B cell (primary cell): ENCODE measurements around the gene OR1E2. TPM values are rescaled to one million over a fixed set of nuclear protein-coding genes. Genes with fewer than 3 reads are reported as not detected.

Experiments used
- ATAC-seq: fragments of 200-7000 bp; cut with Tn5 transposase; one replicate; pipeline ENCODE4 v1.10.0; 2021; ENCODE audit warnings: low read depth, mild to moderate bottlenecking, moderate number of reproducible peaks, moderate library complexity
- CTCF ChIA-PET: fragments of 350-600 bp; sonication (Branson Sonifier 250); formaldehyde crosslinking; loops from one replicate; lab custom pipeline; 2021; ENCODE audit warnings: antibody characterized with exemption, inconsistent platforms; lab: Charles Lee
- POLR2A ChIA-PET: fragments of 350-600 bp; sonication (Branson Sonifier 250); formaldehyde crosslinking; loops from one replicate; lab custom pipeline; 2021; ENCODE audit warnings: antibody characterized with exemption; lab: Charles Lee
- DNase-seq: peaks from one replicate; pipeline ENCODE4 v3.0.0; 2013
- H2AFZ ChIP-seq: 2 replicates; pipeline ENCODE4 v1.6.1; 2012; ENCODE audit warnings: mild to moderate bottlenecking, low read depth, low read length; ENCODE audit not compliant: insufficient read depth, poor library complexity, severe bottlenecking
- H3K27ac ChIP-seq, 2 donors: 1 replicate in 1 of 2; 2 replicates in 1 of 2; pipeline ENCODE4 v1.5.1; 2012 to 2013; ENCODE audit warnings: low read length in 2 of 2, mild to moderate bottlenecking in 2 of 2, moderate library complexity in 1 of 2
- H3K27me3 ChIP-seq, 4 experiments: fragments of 200-600 bp in 1 of 4; sonication (generic) in 1 of 4; replicated peaks in 1 of 4; 1 replicate in 2 of 4; 2 replicates in 2 of 4; pipeline versions ENCODE4 v1.6.1 to v1.7.0; 2013 to 2016; ENCODE audit warnings: low read length in 3 of 4, mild to moderate bottlenecking in 2 of 4, mixed read lengths in 1 of 4, moderate library complexity in 1 of 4; ENCODE audit not compliant: insufficient read depth in 4 of 4, control insufficient read depth in 3 of 4; ENCODE audit errors: control extremely low read depth in 1 of 4
- H3K36me3 ChIP-seq, 2 experiments: replicated peaks in 1 of 2; 1 replicate in 1 of 2; 2 replicates in 1 of 2; pipeline versions ENCODE4 v1.6.1 to v1.7.1; 2013; ENCODE audit warnings: low read length in 1 of 2; ENCODE audit not compliant: insufficient read depth in 2 of 2, control insufficient read depth in 1 of 2; ENCODE audit errors: control extremely low read depth in 1 of 2, extremely low read depth in 1 of 2
- H3K4me1 ChIP-seq, 2 donors: fragments of 200-600 bp in 1 of 2; sonication (generic) in 1 of 2; 1 replicate in 1 of 2; 2 replicates in 1 of 2; pipeline versions ENCODE4 v1.5.1 to v1.6.1; 2013 to 2017; ENCODE audit warnings: low read length in 2 of 2; ENCODE audit not compliant: control insufficient read depth in 2 of 2, insufficient read depth in 2 of 2
- H3K4me2 ChIP-seq: replicated peaks from 2 replicates; pipeline ENCODE3; 2012; ENCODE audit warnings: mild to moderate bottlenecking, low read depth, low read length; ENCODE audit not compliant: poor library complexity, severe bottlenecking
- H3K4me3 ChIP-seq, 5 experiments: fragments of 200-600 bp in 1 of 5; sonication (generic) in 1 of 5; 1 replicate in 3 of 5; 2 replicates in 2 of 5; pipeline versions ENCODE4 v1.5.1 to v1.7.0; 2011 to 2016; ENCODE audit warnings: low read length in 4 of 5, mild to moderate bottlenecking in 4 of 5, low read depth in 2 of 5, control low read depth in 1 of 5, moderate library complexity in 1 of 5; ENCODE audit not compliant: insufficient read depth in 1 of 5; ENCODE audit errors: control extremely low read depth in 1 of 5, extremely low read depth in 1 of 5
- H3K79me2 ChIP-seq: fragments of 200-600 bp; sonication (generic); one replicate; pipeline ENCODE4 v1.6.0; 2016; ENCODE audit warnings: low read length; ENCODE audit not compliant: control insufficient read depth, insufficient read depth
- H3K9ac ChIP-seq: fragments of 200-600 bp; sonication (generic); 2 replicates; pipeline ENCODE4 v1.6.1; 2017; ENCODE audit warnings: mild to moderate bottlenecking, low read length, moderate library complexity
- H3K9me3 ChIP-seq, 3 donors: one replicate each; pipeline versions ENCODE4 v1.6.1 to v1.7.1; 2013; ENCODE audit warnings: low read length in 2 of 3; ENCODE audit not compliant: control insufficient read depth in 2 of 3, insufficient read depth in 1 of 3; ENCODE audit errors: control extremely low read depth in 1 of 3
- H4K20me1 ChIP-seq: 2 replicates; pipeline ENCODE4 v1.6.0; 2012; ENCODE audit warnings: mild to moderate bottlenecking, low read length; ENCODE audit not compliant: insufficient read depth, control insufficient read depth, poor library complexity, severe bottlenecking
- H3K27ac Mint-ChIP-seq: one replicate; pipeline ENCODE4 v1.8.0; 2021; ENCODE audit warnings: mixed read lengths
- H3K27me3 Mint-ChIP-seq: one replicate; pipeline ENCODE4 v1.8.0; 2021; ENCODE audit warnings: mixed read lengths
- H3K4me1 Mint-ChIP-seq: one replicate; pipeline ENCODE4 v1.8.0; 2021; ENCODE audit warnings: mixed read lengths
- H3K4me3 Mint-ChIP-seq: one replicate; pipeline ENCODE4 v1.8.0; 2021; ENCODE audit warnings: mixed read lengths
- H3K9me3 Mint-ChIP-seq: one replicate; pipeline ENCODE4 v1.8.0; 2022; ENCODE audit warnings: mixed read lengths; ENCODE audit not compliant: insufficient read depth
- EZH2 ChIP-seq: IDR thresholded peaks from 2 replicates; pipeline ENCODE4 v1.6.1; 2012; ENCODE audit warnings: borderline replicate concordance, low read depth, mild to moderate bottlenecking, moderate library complexity, low read length; ENCODE audit not compliant: insufficient read depth, poor library complexity, severe bottlenecking
- WGBS: methylation state at CpG from one replicate; pipeline ENCODE4 v1.1.5; 2013; ENCODE audit warnings: missing lambda C conversion rate; ENCODE audit not compliant: insufficient coverage; 5-methylcytosine and 5-hydroxymethylcytosine counted together
- intact Hi-C: fragments of 100-400 bp; cut with micrococcal nuclease; formaldehyde crosslinking; loops from one replicate; pipeline ENCODE4 v1.10.0; 2022
- polyA plus RNA-seq: library from polyadenylated mRNA; depleted of rRNA; stranded (reverse); fragments of >200 nt; gene quantifications from 2 replicates; pipeline ENCODE4 v1.2.3, GENCODE V29; 2012
- total RNA-seq, 2 donors: library from RNA; stranded (reverse); fragments of 120-200 nt in 1 of 2; gene quantifications; 1 replicate in 1 of 2; 2 replicates in 1 of 2; pipeline versions ENCODE4 v1.2.3 to v1.2.4, GENCODE V29; 2013 to 2022
- TF ChIP-seq, protein P1 (sequence below): fragments of 200-600 bp; IDR thresholded peaks from one replicate; pipeline ENCODE4 v1.8.0; 2022; ENCODE audit warnings: antibody characterized with exemption, mild to moderate bottlenecking

OR1E2 gene
- total and polyA plus RNA-seq, 2 donors (not counting 1 experiment from before 2014, with no cell fraction given) = not detected

DNA sequence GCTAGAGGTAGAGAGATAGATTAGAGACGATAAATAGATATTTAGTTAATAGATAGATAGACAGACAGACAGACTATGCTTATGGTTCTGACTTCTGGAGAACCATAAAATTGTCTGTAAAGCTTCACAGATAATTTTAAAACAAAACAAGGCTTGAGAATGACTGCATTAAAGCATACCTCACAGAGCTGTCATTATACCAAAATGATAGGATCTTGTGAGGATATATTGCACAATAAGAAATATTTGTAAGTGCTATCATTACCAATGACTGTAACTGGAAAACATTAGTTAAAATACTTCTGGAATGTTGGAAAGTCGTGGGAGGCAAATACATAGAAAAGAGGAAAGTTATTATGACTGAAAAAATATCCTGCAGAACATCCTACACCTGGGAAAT lies 31.9 kb downstream of the OR1E2 start:
- Mint-ChIP-seq H3K4me3 (no peak overlapping the region), H3K4me1 (no peaks in the 10 kb centered on the region), H3K9me3 (peaks cover 2% of the 10 kb centered on the region), H3K27ac (no peak overlapping the region), H3K27me3 (peaks cover 13% of the 10 kb centered on the region)
- no peak overlapping the region for H3K9ac ChIP-seq
- H3K79me2 ChIP-seq = no peaks in the 10 kb centered on the region
- ChIA-PET POLR2A (no interaction called here), CTCF (no interaction called here)
- ATAC-seq (no peak), DNase-seq (no peak)
- no peaks in the 10 kb centered on the region for H3K36me3 ChIP-seq
- no peak overlapping the region for H3K4me3 ChIP-seq
- no peak overlapping the region for H3K4me2 ChIP-seq
- intact Hi-C loops = no loop called here
- H3K4me1 ChIP-seq = no peaks in the 10 kb centered on the region
- no peaks in the 10 kb centered on the region for H4K20me1 ChIP-seq
- WGBS = no CpG with 5 or more reads among the region's 2 CpGs
- no peak for TF ChIP-seq EZH2
- TF ChIP-seq, protein P1, sequence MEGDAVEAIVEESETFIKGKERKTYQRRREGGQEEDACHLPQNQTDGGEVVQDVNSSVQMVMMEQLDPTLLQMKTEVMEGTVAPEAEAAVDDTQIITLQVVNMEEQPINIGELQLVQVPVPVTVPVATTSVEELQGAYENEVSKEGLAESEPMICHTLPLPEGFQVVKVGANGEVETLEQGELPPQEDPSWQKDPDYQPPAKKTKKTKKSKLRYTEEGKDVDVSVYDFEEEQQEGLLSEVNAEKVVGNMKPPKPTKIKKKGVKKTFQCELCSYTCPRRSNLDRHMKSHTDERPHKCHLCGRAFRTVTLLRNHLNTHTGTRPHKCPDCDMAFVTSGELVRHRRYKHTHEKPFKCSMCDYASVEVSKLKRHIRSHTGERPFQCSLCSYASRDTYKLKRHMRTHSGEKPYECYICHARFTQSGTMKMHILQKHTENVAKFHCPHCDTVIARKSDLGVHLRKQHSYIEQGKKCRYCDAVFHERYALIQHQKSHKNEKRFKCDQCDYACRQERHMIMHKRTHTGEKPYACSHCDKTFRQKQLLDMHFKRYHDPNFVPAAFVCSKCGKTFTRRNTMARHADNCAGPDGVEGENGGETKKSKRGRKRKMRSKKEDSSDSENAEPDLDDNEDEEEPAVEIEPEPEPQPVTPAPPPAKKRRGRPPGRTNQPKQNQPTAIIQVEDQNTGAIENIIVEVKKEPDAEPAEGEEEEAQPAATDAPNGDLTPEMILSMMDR = no peak
- no peak overlapping the region for H3K27ac ChIP-seq
- H3K27me3 ChIP-seq = peaks cover 0 to 4% (median 0%) of the 10 kb centered on the region in 4 experiments
- H3K9me3 ChIP-seq = no peaks in the 10 kb centered on the region
- no peak overlapping the region for H2AFZ ChIP-seq

DNA sequence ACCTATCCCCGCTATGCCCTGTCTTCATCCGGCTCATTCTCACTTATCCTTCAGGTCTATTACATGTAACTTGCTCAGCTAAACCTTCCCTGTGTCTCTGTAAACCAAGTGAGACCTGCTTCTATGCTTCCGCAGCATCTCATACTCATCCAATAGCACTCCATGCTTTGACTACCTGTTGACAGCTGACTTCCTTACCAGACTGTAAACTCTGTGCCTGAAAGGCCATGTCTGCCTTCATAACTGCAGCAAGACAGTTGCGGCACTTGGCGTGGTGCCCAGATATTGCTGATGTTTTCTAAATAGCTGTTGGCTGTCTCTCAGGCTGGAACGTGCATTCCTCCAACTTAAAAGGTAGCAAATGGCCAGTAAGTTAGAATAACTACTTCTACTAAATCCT lies 33.6 kb downstream of the OR1E2 start:
- no peak for ATAC-seq

More for the DNA sequence above, 33.6 kb downstream of the OR1E2 start:
- peaks cover 0 to 4% (median 0%) of the 10 kb centered on the region in 4 experiments for H3K27me3 ChIP-seq
- H3K79me2 ChIP-seq = no peaks in the 10 kb centered on the region
- TF ChIP-seq EZH2 = no peak
- TF ChIP-seq, protein P1 = no peak
- H3K4me1 Mint-ChIP-seq = no peaks in the 10 kb centered on the region
- H2AFZ ChIP-seq = no peak overlapping the region
- H3K27me3 Mint-ChIP-seq = peaks cover 17% of the 10 kb centered on the region
- H3K4me1 ChIP-seq = no peaks in the 10 kb centered on the region
- 83% methylated on average over 6 of the region's 6 CpGs for WGBS
- no peaks in the 10 kb centered on the region for H4K20me1 ChIP-seq
- H3K4me2 ChIP-seq = no peak overlapping the region
- no peak overlapping the region for H3K9ac ChIP-seq
- H3K9me3 ChIP-seq = no peaks in the 10 kb centered on the region
- H3K4me3 ChIP-seq = no peak overlapping the region
- intact Hi-C loops = no loop called here
- H3K9me3 Mint-ChIP-seq = no peaks in the 10 kb centered on the region
- H3K4me3 Mint-ChIP-seq = no peak overlapping the region
- no peak overlapping the region for H3K27ac Mint-ChIP-seq
- CTCF ChIA-PET = no interaction called here
- no peak for DNase-seq
- no peaks in the 10 kb centered on the region for H3K36me3 ChIP-seq
- POLR2A ChIA-PET = no interaction called here
- H3K27ac ChIP-seq = no peak overlapping the region
